ENCODE measurements around the gene ARMC5.

- TF ChIP-seq CTCF (IDR thresholded peaks at IDR 0.05): no peak
- no peak for TF ChIP-seq POLR2A (IDR thresholded peaks at IDR 0.05; ENCODE audit: low read length)
- no peak for TF ChIP-seq PHF8 (IDR thresholded peaks at IDR 0.05; ENCODE audit: borderline replicate concordance, low read depth)
- TF ChIP-seq KDM1A (IDR thresholded peaks at IDR 0.05; ENCODE audit: low read depth): no peak
- no peak for TF ChIP-seq TP53 (CRISPR knock-in tag; IDR thresholded peaks at IDR 0.05)
- TF ChIP-seq MAX (IDR thresholded peaks at IDR 0.05): no peak
- TF ChIP-seq BHLHE40 (IDR thresholded peaks at IDR 0.05; ENCODE audit: low read depth, low read length): no peak
- no peak for TF ChIP-seq SMC3 (IDR thresholded peaks at IDR 0.05)
- no peak for TF ChIP-seq USF2 (IDR thresholded peaks at IDR 0.05)
- TF ChIP-seq EP300 (IDR thresholded peaks at IDR 0.05): no peak
- TF ChIP-seq RAD21 (conservative IDR thresholded peaks at IDR 0.05 in 1 of 2, IDR thresholded peaks at IDR 0.05 in 1 of 2): no peak
- TF ChIP-seq JUN (IDR thresholded peaks at IDR 0.05): no peak
- TF ChIP-seq RCOR1 (IDR thresholded peaks at IDR 0.05; ENCODE audit: low read depth, low read length): no peak
- no peak for TF ChIP-seq RARB (CRISPR knock-in tag; IDR thresholded peaks at IDR 0.05)
These were observed 2.9 kb downstream of the ARMC5 start for GRCh38 chr16:31461921-31462804.

Measured in A549 (cell line).